Measurements from ENCODE around the gene C5orf47.

DNA sequence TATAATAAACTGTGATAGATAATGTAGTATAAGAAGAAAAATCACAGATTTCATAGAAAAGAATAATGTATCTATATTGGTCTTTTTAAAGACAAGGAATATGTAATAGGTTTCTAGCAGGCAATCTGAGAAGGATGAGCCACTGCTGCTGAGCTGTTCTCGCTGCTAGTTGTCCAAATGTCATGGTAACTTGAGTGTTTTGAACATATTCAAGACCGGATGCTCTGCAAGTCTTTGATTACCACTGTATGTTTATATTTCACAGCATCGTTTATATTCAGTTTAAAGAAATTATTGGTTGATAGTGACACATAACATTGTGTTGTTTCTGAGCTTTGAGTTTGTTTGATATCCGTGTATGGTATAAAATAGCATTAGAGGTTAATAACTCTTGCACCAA lies 9.6 kb downstream of the C5orf47 start:
- TF ChIP-seq, protein P1, sequence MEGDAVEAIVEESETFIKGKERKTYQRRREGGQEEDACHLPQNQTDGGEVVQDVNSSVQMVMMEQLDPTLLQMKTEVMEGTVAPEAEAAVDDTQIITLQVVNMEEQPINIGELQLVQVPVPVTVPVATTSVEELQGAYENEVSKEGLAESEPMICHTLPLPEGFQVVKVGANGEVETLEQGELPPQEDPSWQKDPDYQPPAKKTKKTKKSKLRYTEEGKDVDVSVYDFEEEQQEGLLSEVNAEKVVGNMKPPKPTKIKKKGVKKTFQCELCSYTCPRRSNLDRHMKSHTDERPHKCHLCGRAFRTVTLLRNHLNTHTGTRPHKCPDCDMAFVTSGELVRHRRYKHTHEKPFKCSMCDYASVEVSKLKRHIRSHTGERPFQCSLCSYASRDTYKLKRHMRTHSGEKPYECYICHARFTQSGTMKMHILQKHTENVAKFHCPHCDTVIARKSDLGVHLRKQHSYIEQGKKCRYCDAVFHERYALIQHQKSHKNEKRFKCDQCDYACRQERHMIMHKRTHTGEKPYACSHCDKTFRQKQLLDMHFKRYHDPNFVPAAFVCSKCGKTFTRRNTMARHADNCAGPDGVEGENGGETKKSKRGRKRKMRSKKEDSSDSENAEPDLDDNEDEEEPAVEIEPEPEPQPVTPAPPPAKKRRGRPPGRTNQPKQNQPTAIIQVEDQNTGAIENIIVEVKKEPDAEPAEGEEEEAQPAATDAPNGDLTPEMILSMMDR (IDR thresholded peaks at IDR 0.05), result no peak
- TF ChIP-seq EZH2 (IDR thresholded peaks at IDR 0.05; ENCODE audit: borderline replicate concordance, insufficient read depth, low read depth, low read length, poor library complexity, severe bottlenecking), result no peak
